K562 (cell line): Measurements from ENCODE around the gene NOTCH3. TPM values are rescaled to one million over a fixed set of nuclear protein-coding genes. Genes with fewer than 3 reads are reported as not detected.

ENCODE experiments used
- ATAC-seq: fragments of 200-7000 bp; cut with Tn5 transposase; 3 replicates; pipeline ENCODE4 v1.9.1; 2020; ENCODE audit warnings: moderate library complexity
- BruUV-seq: library from RNA; stranded (reverse); fragments of 400-500 nt; replicated peaks from 2 replicates; lab custom pipeline; 2021; lab: Mats Ljungman, UMichigan
- CTCF ChIA-PET: fragments of 300-600 bp; formaldehyde crosslinking; extraction: SDS; loops from one replicate; lab custom pipeline; 2021; ENCODE audit warnings: low intra/inter-chr PET ratio; lab: Yijun Ruan, JAX
- POLR2A ChIA-PET: fragments of 300-600, 350-650 bp; sonication (Branson Sonifier 250); formaldehyde crosslinking; extraction: SDS; loops from one replicate; lab custom pipeline; 2021; ENCODE audit warnings: antibody characterized with exemption, inconsistent platforms; lab: Yijun Ruan, JAX
- DNase-seq, 4 experiments: peaks; one replicate each; pipeline versions ENCODE4 v3.0.0 to v3.0.0-alpha.2; 2011 to 2018; ENCODE audit warnings: low spot score in 3 of 4, mixed read lengths in 3 of 4; ENCODE audit errors: extremely low read depth in 1 of 4
- FAIRE-seq: peaks from 2 replicates; lab custom pipeline; 2011; peaks lifted over from hg19 to GRCh38; lab: Jason Lieb, UNC
- H2AFZ ChIP-seq: 2 replicates; pipeline ENCODE4 v1.6.0; 2011; ENCODE audit warnings: low read depth, low read length, control low read depth, inconsistent platforms
- H3K27ac ChIP-seq: fragments of 200-600 bp; 3 replicates; pipeline ENCODE4 v1.8.0; 2011; ENCODE audit warnings: low read depth, mild to moderate bottlenecking, control low read depth, inconsistent platforms, low read length, moderate library complexity, mixed read lengths; ENCODE audit errors: extremely low read depth
- H3K27me3 ChIP-seq, 2 experiments: fragments of 300-600 bp in 1 of 2; 2 replicates in 1 of 2; 3 replicates in 1 of 2; pipeline versions ENCODE4 v1.6.0 to v1.8.0; 2011; ENCODE audit warnings: inconsistent platforms in 2 of 2, low read length in 2 of 2, mild to moderate bottlenecking in 1 of 2, mixed read lengths in 1 of 2, moderate library complexity in 1 of 2; ENCODE audit not compliant: control insufficient read depth in 2 of 2, insufficient read depth in 2 of 2
- H3K36me3 ChIP-seq: fragments of 300-600 bp; 3 replicates; pipeline ENCODE4 v1.8.0; 2011; ENCODE audit warnings: mild to moderate bottlenecking, low read length, inconsistent platforms; ENCODE audit not compliant: control insufficient read depth, insufficient read depth
- H3K4me1 ChIP-seq, 2 experiments: fragments of 200-600 bp in 1 of 2; replicated peaks in 1 of 2; 2 replicates in 1 of 2; 3 replicates in 1 of 2; pipeline versions ENCODE4 v1.5.1 to v1.8.0; 2011; ENCODE audit warnings: inconsistent platforms in 2 of 2, low read length in 2 of 2, mild to moderate bottlenecking in 1 of 2, mixed read lengths in 1 of 2, moderate library complexity in 1 of 2; ENCODE audit not compliant: control insufficient read depth in 2 of 2, insufficient read depth in 2 of 2
- H3K4me2 ChIP-seq: 2 replicates; pipeline ENCODE4 v1.6.1; 2011; ENCODE audit warnings: low read length, control low read depth, inconsistent platforms, mixed read lengths; ENCODE audit not compliant: insufficient read depth
- H3K4me3 ChIP-seq: fragments of 200-600 bp; sonication (generic), shearing (Covaris generic); 2 replicates; pipeline ENCODE4 v1.5.1; 2016; ENCODE audit warnings: control low read depth, inconsistent platforms
- H3K79me2 ChIP-seq: fragments of 200-600 bp; 3 replicates; pipeline ENCODE4 v1.8.0; 2011; ENCODE audit warnings: low read length, inconsistent platforms; ENCODE audit not compliant: control insufficient read depth, insufficient read depth
- H3K9ac ChIP-seq, 2 experiments: 2 replicates each; pipeline versions ENCODE4 v1.6.0 to v1.6.1; 2011; ENCODE audit warnings: low read depth in 2 of 2, low read length in 2 of 2, control low read depth in 1 of 2, inconsistent platforms in 1 of 2, mild to moderate bottlenecking in 1 of 2, mixed read lengths in 1 of 2; ENCODE audit not compliant: insufficient read depth in 1 of 2
- H3K9me1 ChIP-seq: one replicate; pipeline ENCODE4 v1.6.0; 2011; ENCODE audit warnings: inconsistent platforms, mild to moderate bottlenecking, low read length, moderate library complexity; ENCODE audit not compliant: control insufficient read depth, insufficient read depth
- H3K9me3 ChIP-seq: replicated peaks from 2 replicates; pipeline ENCODE4 v1.5.1; 2011; ENCODE audit warnings: low read depth, low read length, inconsistent platforms; ENCODE audit not compliant: control insufficient read depth, insufficient read depth
- H4K20me1 ChIP-seq: replicated peaks from 2 replicates; pipeline ENCODE4 v1.6.1; 2011; ENCODE audit warnings: low read length, inconsistent platforms, mixed read lengths; ENCODE audit not compliant: control insufficient read depth, insufficient read depth
- CEBPZ ChIP-seq: fragments of 150-350 bp; IDR thresholded peaks from 2 replicates; pipeline ENCODE4 v1.6.1; 2014; ENCODE audit warnings: low read depth, mild to moderate bottlenecking, low read length, borderline replicate concordance
- DDX20 ChIP-seq: fragments of 450-650 bp; IDR thresholded peaks from 2 replicates; pipeline ENCODE4 v1.6.1; 2016; ENCODE audit warnings: missing genetic modification characterization, low read depth, mild to moderate bottlenecking, missing compliant biosample characterization, moderate library complexity
- DNMT1 ChIP-seq: fragments of 450-650 bp; IDR thresholded peaks from 2 replicates; pipeline ENCODE4 v1.6.1; 2016; ENCODE audit warnings: antibody characterized with exemption, mild to moderate bottlenecking
- HMG20A ChIP-seq: fragments of 450-650 bp; formaldehyde crosslinking; conservative IDR thresholded peaks from 2 replicates; pipeline ENCODE4 v1.4.0; 2020; ENCODE audit warnings: mild to moderate bottlenecking, mixed read lengths
- MEF2D ChIP-seq: conservative IDR thresholded peaks from 2 replicates; pipeline ENCODE4 v1.6.1; 2016; ENCODE audit warnings: low read depth, missing genetic modification characterization, missing compliant biosample characterization
- PHF21A ChIP-seq: fragments of 450-650 bp; IDR thresholded peaks from 2 replicates; pipeline ENCODE4 v1.6.1; 2017; ENCODE audit warnings: low read depth, borderline replicate concordance
- RAD21 ChIP-seq, 2 experiments: fragments of 250-450 bp in 1 of 2; fragments of 450-650 bp in 1 of 2; sonication (Bioruptor Pico) in 1 of 2; formaldehyde crosslinking in 1 of 2; IDR thresholded peaks in 1 of 2; conservative IDR thresholded peaks in 1 of 2; 2 replicates each; pipeline versions ENCODE4 v1.4.0 to v1.8.0; 2020 to 2022; ENCODE audit warnings: mild to moderate bottlenecking in 2 of 2, moderate library complexity in 1 of 2
- RUNX1 ChIP-seq: sonication (generic); IDR thresholded peaks from 2 replicates; pipeline ENCODE4 v1.6.1; 2016; ENCODE audit warnings: antibody characterized with exemption, low read depth
- ZNF431 ChIP-seq: sonication (generic); formaldehyde crosslinking; IDR thresholded peaks from 2 replicates; pipeline ENCODE4 v1.8.0; 2022; ENCODE audit warnings: mild to moderate bottlenecking, missing genetic modification reagents
- WGBS: fragments of 100-300 bp; shearing (Covaris generic); methylation state at CpG from one replicate; pipeline ENCODE4 v1.1.6; 2016; ENCODE audit warnings: low coverage, mixed read lengths; ENCODE audit not compliant: insufficient coverage; ENCODE audit errors: missing lambda C conversion rate; 5-methylcytosine and 5-hydroxymethylcytosine counted together
- in situ Hi-C: fragments of 300-500 bp; cut with MboI; formaldehyde crosslinking; loops from 4 replicates; pipeline ENCODE4 v1.15.0; 2018; ENCODE audit warnings: inconsistent platforms, mixed read lengths
- intact Hi-C: fragments of 100-400 bp; cut with micrococcal nuclease; formaldehyde crosslinking; loops from 2 replicates; pipeline ENCODE4 v1.14.2; 2022
- polyA plus RNA-seq, 8 experiments: library from polyadenylated mRNA; depleted of rRNA in 4 of 8; stranded (reverse) in 5 of 8; unstranded in 3 of 8; fragments of >200 nt; fragmentation: Nextera tagmentation in 2 of 8; fragmentation: Illumina TruSeq in 1 of 8; extraction: Ambion mirVana in 2 of 8; extraction: Trizol in 1 of 8; gene quantifications; 2 replicates each; pipeline versions ENCODE4 v1.2.1 to v1.2.3, GENCODE V29; 2011 to 2014; ENCODE audit warnings: inconsistent platforms in 1 of 8, missing spikeins in 1 of 8
- total RNA-seq, 7 experiments: library from RNA; depleted of rRNA in 6 of 7; stranded (reverse); fragments of >200 nt in 6 of 7; fragmentation: Illumina TruSeq in 2 of 7; extraction: Trizol in 2 of 7; gene quantifications; 2 replicates each; pipeline versions ENCODE4 v1.2.1 to v1.2.3, GENCODE V29; 2011 to 2021; ENCODE audit warnings: low replicate concordance in 1 of 7
- TF ChIP-seq, protein P1 (sequence below): fragments of 250-450 bp; sonication (Bioruptor Pico); IDR thresholded peaks from 2 replicates; pipeline ENCODE4 v1.8.0; 2021; ENCODE audit warnings: mild to moderate bottlenecking, moderate library complexity
- TF ChIP-seq, protein P2 (sequence below): sonication (generic); formaldehyde crosslinking; IDR thresholded peaks from 2 replicates; pipeline ENCODE4 v1.8.1; 2023; ENCODE audit warnings: mild to moderate bottlenecking, missing genetic modification reagents, moderate library complexity
- TF ChIP-seq, protein P3 (sequence below), 2 experiments: IDR thresholded peaks; 2 replicates each; pipeline ENCODE4 v1.6.1; 2011; ENCODE audit warnings: borderline replicate concordance in 1 of 2, control low read depth in 1 of 2, low read depth in 1 of 2, low read length in 1 of 2, mild to moderate bottlenecking in 1 of 2, mixed read lengths in 1 of 2, moderate library complexity in 1 of 2; ENCODE audit not compliant: insufficient read depth in 1 of 2, insufficient read length in 1 of 2, poor library complexity in 1 of 2, severe bottlenecking in 1 of 2; ENCODE audit errors: extremely low read depth in 1 of 2

The NOTCH3 gene
- total and polyA plus RNA-seq, 9 of the 15 experiments (the other 6 are each of a cell fraction or from before 2014, with no cell fraction given): under 0.01 to 1.2 (median 0.16) TPM

DNA sequence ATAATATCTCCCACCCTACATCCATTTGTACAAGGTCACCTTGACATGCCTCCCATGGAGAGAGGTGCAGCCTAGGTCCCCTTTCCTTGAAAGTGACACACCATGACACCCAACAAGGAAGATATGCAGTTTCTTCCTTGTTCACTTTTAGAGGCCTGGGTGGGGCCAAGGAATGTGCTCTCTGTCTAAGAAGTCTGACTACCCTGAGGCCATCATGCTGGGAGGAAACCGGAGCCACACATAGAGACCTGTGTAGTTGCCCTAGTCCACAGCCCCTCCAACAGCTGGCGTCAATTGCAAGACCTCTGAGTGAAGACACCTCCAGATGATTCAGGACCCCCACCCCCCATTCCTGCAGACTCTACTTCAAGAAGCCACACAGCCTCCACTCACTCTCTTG, 82.5 kb downstream of the NOTCH3 start:
- Histone ChIP-seq H3K4me2 (no peak overlapping the region), H4K20me1 (no peaks in the 10 kb centered on the region), H3K9ac (no peak overlapping the region), H3K79me2 (no peaks in the 10 kb centered on the region), H2AFZ (no peak overlapping the region), H3K27me3 (no peaks in the 10 kb centered on the region), H3K36me3 (peaks cover 41% of the 10 kb centered on the region; the same call in 2 of the 3 replicates), H3K9me1 (no peaks in the 10 kb centered on the region), H3K9me3 (no peaks in the 10 kb centered on the region; the same call in 1 of the 2 replicates), H3K27ac (no peak overlapping the region), H3K4me1 (peaks cover 0 to 12% of the 10 kb centered on the region in 2 experiments; a peak in 2 of 5 replicates), H3K4me3 (no peak overlapping the region)
- FAIRE-seq (no peak), ATAC-seq (no peak), DNase-seq (no peak)
- no TSS peak for BruUV-seq
- POLR2A ChIA-PET: interaction anchor here (0.6 kb wide), 1 partner anchor 396 kb away, joined by 3 read pairs; no protein-coding TSS in a partner anchor
- intact Hi-C loops: no loop called here
- in situ Hi-C loops: no loop called here
- CTCF ChIA-PET: no interaction called here
- WGBS: 50% methylated on average over 1 of the region's 2 CpGs
- TF ChIP-seq DNMT1: no peak
- TF ChIP-seq MEF2D: no peak
- TF ChIP-seq DDX20 (tag): no peak
- TF ChIP-seq PHF21A: no peak
- no peak for TF ChIP-seq CEBPZ
- TF ChIP-seq, protein P1, sequence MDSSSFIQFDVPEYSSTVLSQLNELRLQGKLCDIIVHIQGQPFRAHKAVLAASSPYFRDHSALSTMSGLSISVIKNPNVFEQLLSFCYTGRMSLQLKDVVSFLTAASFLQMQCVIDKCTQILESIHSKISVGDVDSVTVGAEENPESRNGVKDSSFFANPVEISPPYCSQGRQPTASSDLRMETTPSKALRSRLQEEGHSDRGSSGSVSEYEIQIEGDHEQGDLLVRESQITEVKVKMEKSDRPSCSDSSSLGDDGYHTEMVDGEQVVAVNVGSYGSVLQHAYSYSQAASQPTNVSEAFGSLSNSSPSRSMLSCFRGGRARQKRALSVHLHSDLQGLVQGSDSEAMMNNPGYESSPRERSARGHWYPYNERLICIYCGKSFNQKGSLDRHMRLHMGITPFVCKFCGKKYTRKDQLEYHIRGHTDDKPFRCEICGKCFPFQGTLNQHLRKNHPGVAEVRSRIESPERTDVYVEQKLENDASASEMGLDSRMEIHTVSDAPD (CRISPR knock-in tag): no peak
- no peak for TF ChIP-seq RUNX1
- TF ChIP-seq ZNF431: no peak
- TF ChIP-seq, protein P2, sequence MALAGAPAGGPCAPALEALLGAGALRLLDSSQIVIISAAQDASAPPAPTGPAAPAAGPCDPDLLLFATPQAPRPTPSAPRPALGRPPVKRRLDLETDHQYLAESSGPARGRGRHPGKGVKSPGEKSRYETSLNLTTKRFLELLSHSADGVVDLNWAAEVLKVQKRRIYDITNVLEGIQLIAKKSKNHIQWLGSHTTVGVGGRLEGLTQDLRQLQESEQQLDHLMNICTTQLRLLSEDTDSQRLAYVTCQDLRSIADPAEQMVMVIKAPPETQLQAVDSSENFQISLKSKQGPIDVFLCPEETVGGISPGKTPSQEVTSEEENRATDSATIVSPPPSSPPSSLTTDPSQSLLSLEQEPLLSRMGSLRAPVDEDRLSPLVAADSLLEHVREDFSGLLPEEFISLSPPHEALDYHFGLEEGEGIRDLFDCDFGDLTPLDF (CRISPR knock-in tag): no peak
- no peak for TF ChIP-seq HMG20A (CRISPR knock-in tag)
- no peak for TF ChIP-seq RAD21 (CRISPR knock-in tag; conservative IDR thresholded peaks at IDR 0.05 in 1 of 2, IDR thresholded peaks at IDR 0.05 in 1 of 2)
- TF ChIP-seq, protein P3, sequence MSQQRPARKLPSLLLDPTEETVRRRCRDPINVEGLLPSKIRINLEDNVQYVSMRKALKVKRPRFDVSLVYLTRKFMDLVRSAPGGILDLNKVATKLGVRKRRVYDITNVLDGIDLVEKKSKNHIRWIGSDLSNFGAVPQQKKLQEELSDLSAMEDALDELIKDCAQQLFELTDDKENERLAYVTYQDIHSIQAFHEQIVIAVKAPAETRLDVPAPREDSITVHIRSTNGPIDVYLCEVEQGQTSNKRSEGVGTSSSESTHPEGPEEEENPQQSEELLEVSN (IDR thresholded peaks at IDR 0.05; ENCODE audit: borderline replicate concordance in 1 of 2, extremely low read depth in 1 of 2, insufficient read depth in 1 of 2, insufficient read length in 1 of 2, low read depth in 1 of 2, low read length in 1 of 2, poor library complexity in 1 of 2, severe bottlenecking in 1 of 2): no peak
